Adrenal gland (tissue), 5 donors: ENCODE measurements around the gene MYL7.

Experiments
- CTCF ChIP-seq, 6 experiments: fragments of 450-650 bp in 4 of 6; fragments of 200-600 bp in 2 of 6; sonication (generic) in 1 of 6; IDR thresholded peaks; 1 replicate in 5 of 6; 2 replicates in 1 of 6; pipeline versions ENCODE4 v1.5.1 to v1.8.0; 2016 to 2021; ENCODE audit warnings: antibody characterized with exemption in 6 of 6, mild to moderate bottlenecking in 2 of 6, moderate library complexity in 1 of 6
- POLR2A ChIP-seq, 2 donors: fragments of 450-650 bp; IDR thresholded peaks; one replicate each; pipeline ENCODE4 v1.6.1; 2017; ENCODE audit warnings: antibody characterized with exemption in 2 of 2, mild to moderate bottlenecking in 2 of 2, moderate library complexity in 1 of 2
- donor health status: DM: no; HTN: no; CAD: no.

GRCh38 chr7:44101966-44102845 lies 38.9 kb downstream of the MYL7 start:
- TF ChIP-seq CTCF (IDR thresholded peaks at IDR 0.05) (no peak), POLR2A (IDR thresholded peaks at IDR 0.05) (no peak)
